Upper lobe of left lung (tissue), 4 donors: ENCODE data around the gene PLCG2.

Experiments
- EP300 ChIP-seq, 4 donors: sonication (generic); formaldehyde crosslinking; IDR thresholded peaks; one replicate each; pipeline ENCODE4 v1.5.1; 2017; ENCODE audit warnings: antibody characterized with exemption in 4 of 4, control low read depth in 2 of 4
- POLR2A ChIP-seq, 4 donors: fragments of 450-650 bp; IDR thresholded peaks; one replicate each; pipeline ENCODE4 v1.5.1; 2016 to 2017; ENCODE audit warnings: antibody characterized with exemption in 4 of 4, mild to moderate bottlenecking in 2 of 4
- TF ChIP-seq, protein P1 (sequence below), 6 experiments: fragments of 450-650 bp in 4 of 6; fragments of 200-600 bp in 2 of 6; sonication (generic) in 2 of 6; IDR thresholded peaks; one replicate each; pipeline ENCODE4 v1.5.1; 2016 to 2019; ENCODE audit warnings: antibody characterized with exemption in 6 of 6

DNA sequence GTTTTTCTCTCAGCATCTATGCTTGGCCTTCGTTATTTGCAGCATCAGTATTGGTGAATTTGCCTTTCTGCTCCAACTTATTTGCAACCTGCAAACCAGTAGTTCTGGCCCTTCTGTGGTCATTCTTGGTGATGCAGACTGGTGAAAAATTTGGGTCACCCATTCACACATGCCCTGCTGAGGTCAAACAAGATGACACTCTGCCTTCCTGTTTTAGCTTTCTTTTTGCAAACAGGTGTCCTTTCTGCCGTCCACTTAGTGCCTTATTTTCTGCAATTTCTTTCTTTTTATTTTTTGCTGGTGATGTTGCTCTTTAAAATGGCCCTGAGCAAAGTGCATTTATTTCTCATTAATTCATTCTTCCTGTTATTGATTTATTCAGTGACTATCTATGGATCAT, 31.3 kb downstream of the PLCG2 start:
- TF ChIP-seq, protein P1, sequence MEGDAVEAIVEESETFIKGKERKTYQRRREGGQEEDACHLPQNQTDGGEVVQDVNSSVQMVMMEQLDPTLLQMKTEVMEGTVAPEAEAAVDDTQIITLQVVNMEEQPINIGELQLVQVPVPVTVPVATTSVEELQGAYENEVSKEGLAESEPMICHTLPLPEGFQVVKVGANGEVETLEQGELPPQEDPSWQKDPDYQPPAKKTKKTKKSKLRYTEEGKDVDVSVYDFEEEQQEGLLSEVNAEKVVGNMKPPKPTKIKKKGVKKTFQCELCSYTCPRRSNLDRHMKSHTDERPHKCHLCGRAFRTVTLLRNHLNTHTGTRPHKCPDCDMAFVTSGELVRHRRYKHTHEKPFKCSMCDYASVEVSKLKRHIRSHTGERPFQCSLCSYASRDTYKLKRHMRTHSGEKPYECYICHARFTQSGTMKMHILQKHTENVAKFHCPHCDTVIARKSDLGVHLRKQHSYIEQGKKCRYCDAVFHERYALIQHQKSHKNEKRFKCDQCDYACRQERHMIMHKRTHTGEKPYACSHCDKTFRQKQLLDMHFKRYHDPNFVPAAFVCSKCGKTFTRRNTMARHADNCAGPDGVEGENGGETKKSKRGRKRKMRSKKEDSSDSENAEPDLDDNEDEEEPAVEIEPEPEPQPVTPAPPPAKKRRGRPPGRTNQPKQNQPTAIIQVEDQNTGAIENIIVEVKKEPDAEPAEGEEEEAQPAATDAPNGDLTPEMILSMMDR (IDR thresholded peaks at IDR 0.05) = no peak
- no peak for TF ChIP-seq POLR2A (IDR thresholded peaks at IDR 0.05)
- TF ChIP-seq EP300 (IDR thresholded peaks at IDR 0.05) = no peak
